Measurements from ENCODE around the gene THRSP. TPM values are rescaled to one million over a fixed set of nuclear protein-coding genes. Genes with fewer than 3 reads are reported as not detected.
A peak's percentile ranks its signal among the peaks of the same experiment; 100 is the strongest.
"Not testable (repeated sequence)": the region's sequence is repeated elsewhere in the genome, so short reads cannot be mapped to it uniquely, and the experiment has no call there.

THRSP gene
- total RNA-seq, 1 donor from 2014 or later = not detected

DNA sequence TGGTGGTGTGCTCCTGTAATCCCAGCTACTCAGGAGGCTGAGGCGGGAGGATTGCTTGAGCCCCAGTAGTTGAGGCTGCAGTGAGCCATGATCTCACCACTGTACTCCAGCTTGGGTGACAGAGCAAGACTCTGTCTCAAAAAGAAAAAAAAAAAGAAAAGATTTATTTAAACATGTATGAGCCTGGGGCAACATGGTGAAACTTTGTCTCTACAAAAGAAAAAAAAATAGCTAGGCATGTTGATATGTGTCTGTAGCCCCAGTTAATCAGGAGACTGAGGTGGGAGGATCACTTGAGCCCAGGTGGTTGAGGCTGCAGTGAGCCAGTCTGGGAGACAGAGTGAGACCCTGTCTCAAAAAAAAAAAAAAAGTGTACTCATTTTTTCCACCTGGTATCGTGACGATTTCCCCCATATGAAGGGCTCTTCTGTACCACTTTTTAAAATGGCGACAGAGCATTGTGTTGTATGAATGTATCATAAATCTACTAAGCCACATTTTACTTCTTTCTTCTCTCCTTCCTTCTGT is 24.2 kb upstream of the THRSP start:
- DNase-seq (ENCODE audit: low spot score) = no peak

DNA sequence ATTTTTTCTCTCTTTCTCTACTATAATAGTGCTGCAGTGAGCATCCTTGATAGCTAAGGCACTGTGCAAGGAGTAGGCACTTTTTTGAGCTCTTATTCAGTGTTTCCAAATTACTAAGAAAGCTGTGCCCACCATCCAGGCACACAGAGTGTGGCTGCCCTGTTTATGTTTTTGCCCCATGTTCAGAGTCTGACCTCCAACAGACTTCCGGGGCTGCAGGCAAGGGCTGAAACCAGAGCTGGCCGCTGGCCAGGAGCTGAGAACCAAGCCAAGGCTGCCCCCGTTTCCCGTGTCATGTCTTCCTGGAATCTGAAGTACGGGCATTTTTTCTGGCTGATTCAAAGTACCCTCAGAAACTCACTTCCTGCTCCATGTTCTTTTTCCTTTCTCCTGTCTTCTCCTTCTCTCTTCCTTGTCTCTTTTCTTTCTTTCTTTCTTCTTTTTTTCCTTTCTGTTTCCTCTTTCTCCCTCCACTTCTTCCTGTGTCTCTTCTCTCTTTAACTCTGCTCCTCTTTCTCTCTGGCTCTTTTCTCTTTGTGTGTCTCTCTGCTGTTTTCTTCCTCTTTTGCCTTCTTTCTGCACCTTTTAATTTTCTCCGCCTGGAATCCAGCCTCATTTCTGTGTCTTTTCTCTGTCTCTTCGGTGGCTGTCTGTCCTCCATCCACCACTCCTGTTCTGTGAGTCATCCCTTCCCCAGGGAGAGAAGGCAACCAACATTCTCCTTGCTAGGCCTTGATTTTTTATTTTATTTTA is 23.6 kb upstream of the THRSP start:
- peak; percentile 72 for DNase-seq (ENCODE audit: low spot score)

DNA sequence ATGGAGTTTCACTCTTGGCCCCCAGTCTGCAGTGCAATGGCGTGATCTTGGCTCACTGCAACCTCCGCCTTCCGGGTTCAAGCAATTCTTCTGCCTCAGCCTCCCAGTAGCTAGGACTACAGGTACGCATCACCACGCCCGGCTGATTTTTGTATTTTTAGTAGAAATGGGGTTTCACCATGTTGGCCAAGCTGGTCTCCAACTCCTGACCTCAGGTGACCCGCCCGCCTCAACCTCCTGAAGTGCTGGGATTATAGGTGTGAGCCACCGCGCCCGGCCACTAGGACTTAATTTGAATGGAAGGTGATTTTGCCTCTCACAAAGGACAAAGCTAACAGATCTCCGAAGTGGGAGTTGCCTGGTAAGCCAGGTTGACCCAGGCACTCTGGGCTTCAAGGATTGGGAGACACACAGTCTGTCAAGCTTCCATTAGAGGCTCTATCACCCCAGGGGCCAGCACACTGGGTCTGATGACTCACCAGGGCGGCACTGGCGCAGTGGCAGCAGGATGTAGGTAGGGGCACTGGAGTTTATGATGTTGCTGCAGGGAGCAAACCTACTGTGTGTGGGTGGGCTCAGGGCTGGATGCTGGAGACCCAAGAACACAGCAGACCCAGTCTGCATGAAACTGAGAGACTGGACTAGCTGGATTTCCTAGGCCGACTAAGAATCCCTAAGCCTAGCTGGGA is 22.8 kb upstream of the THRSP start:
- DNase-seq (ENCODE audit: low spot score) = no peak

DNA sequence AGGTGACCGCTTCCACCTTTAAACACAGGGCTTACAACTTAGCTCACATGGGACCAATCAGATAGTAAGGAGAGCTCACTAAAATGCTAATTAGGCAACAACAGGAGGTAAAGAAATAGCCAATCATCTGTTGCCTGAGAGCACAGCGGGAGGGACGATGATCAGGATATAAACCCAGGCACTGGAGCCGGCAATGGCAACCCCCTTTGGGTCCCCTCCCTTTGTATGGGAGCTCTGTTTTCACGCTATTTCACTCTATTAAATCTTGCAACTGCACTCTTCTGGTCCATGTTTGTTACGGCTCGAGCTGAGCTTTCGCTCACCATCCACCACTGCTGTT is 22.3 kb upstream of the THRSP start:
- not testable (repeated sequence) for DNase-seq (ENCODE audit: low spot score)

DNA sequence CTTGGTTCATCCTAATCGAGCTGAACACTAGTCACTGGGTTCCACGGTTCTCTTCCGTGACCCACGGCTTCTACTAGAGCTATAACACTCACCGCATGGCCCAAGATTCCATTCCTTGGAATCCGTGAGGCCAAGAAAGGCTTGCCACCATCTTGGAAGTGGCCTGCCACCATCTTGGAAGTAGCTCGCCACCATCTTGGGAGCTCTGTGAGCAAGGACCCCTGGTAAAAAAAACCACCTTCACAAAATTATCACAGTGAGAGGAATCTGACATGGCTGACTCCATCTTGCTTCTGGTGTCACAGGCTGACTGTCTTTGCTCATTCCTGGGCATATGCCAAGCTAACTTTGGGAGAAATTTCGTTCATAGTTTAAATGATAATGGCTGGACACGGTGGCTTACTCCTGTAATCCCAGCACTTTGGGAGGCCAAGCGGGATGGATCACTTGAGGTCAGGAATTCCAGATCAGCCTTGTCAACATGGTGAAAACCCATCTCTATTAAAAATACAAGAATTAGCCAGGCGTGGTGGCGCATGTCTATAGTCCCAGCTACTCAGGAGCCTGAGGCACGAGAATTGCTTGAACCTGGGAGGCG is 21.7 kb upstream of the THRSP start:
- no peak for DNase-seq (ENCODE audit: low spot score)

DNA sequence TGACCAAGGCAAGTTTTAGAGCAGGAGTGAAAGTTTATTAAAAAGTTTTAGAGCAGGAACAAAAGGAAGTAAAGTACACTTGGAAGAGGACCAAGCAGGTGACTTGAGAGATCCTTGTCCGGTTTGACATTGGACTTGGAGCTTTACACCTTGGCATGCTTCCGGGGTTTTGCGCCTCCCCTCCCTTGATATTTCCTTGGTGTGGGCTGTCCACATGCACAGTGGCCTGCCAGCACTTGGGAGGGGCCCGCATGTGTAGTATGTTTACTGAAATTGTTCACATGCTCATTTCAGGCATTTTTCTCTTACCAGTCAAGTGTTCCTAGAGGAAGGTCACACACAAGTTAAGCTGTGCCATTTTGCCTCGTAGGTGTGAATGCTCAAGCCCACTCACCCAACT is 19.0 kb upstream of the THRSP start:
- peak; percentile 90 for DNase-seq (ENCODE audit: low spot score)

DNA sequence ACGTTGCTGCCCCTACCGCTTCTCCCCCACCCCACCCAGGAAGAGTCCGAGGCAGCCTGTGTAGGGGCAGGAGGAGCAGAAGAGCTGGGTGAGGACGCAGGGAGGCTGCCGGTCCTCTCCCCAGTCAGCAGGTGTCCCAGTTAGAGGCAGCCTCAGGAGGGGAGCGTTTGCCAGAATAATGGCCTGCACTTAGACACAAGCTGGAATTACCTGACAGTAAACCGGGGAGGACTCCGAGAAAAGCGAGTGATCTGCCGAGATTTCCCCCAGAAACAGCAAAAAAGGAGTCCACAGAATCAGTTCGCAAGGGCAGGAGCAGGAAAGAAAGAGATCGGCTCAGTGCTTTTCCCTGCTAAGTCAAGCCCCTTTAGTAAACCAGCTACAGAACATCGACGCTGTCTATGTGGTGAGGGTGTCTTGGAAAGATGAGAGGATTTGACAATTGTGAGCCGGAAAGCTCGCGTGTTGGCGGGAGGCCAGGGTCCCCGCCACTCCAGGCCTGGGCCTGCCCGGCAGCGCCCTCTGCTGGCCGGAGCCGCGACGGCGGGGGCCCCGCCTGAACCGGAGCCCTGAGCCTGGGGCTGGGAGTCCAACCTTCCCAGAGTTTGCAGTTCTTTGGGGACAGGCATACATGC is 17.7 kb upstream of the THRSP start:
- DNase-seq (ENCODE audit: low spot score) = peak; percentile 83

DNA sequence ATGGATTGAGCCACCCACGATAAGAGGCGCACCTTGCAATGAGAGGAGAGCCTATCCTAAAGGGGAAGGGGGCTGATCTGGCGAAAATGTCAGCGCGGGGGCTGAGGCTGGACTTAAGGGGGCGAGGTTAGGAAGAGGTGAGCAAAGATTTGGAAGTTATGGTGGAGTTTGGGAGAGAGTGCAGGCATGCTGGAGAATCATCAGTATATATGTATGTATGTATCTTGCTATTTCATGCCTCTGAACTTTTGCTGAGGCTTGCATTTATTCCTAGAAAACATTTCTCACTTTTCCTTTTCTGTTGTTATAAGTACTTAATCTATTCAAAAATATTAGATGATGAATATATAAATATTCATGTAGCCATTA is 17.2 kb upstream of the THRSP start:
- DNase-seq (ENCODE audit: low spot score) = no peak

DNA sequence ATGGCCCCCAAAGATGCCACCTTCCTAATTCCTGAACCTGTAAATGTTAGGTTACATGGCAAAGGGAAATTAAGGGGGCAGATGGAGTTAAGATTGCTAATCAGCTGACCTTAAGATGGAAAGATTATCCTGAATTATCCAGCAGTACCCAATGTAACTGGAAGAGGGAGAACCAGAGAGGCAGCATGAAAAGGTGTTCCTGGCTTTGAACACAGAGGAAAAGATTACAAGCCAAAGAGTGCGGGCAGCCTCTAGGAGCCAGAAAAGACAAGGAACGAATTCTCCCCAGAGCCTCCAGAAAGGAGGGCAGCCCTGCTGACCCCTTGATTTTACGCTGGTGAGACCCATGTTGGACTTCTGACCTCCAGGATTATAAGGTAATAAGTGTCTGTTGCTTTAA is 15.1 kb upstream of the THRSP start:
- no peak for DNase-seq (ENCODE audit: low spot score)

DNA sequence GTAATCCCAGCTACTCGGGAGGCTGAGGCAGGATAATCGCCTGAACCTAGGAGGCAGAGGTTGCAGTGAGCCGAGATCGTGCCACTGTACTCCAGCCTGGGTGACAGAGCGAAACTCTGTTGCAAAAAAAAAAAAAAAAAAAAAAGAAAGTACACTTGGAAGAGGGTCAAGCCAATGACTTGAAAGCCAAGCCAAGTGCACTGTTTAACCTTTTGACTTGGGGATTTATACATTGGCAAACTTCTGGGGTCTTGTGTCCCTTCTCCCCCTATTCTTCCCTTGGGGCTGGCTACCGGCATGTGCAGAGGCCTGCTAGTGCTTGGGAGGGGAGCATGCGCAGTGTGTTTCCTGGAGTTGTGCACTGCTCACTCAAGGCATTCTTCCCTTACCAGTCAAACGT is 14.3 kb upstream of the THRSP start:
- no peak for DNase-seq (ENCODE audit: low spot score)

DNA sequence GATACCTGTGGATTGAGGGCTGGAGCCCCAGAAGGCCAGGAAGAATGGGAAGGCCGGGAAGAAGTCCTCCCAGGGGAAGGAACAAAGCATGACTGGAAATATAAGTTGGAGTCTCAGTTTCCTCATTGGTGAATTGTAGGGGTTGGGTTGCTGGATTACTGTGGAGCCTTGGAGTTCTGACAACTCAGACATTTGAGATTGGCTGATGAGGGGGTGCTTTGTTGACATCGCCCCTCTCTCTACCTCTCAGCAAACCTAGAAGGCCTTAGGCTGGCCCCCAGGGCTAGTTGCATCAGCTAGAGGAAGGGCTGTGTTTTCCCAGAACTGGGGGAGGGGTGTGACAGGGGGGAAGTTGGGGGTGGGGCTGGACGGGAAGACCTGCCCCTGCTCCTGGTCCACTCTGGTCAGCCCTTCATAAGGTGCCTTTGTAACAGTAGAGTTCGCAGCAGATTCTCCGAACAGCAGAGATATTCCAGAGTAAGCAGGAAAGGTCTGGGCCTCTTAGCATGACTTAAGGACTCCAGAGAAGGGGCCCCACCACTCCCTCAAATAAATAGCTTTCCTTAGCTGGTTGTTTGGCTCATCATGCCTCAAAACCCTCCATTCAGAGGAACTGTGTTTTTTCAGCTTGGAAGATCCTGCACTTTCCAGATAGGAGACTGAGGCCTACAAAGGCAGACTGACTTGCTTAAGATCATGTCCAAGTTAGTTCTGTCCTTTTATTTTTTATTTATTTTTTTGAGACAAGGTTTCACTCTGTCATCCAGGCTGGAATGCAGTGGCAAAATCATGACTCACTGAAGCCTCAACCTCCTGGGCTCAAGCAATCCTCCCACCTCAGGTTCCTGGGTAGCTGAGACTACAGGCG is 12.5 kb upstream of the THRSP start:
- no peak for DNase-seq (ENCODE audit: low spot score)

DNA sequence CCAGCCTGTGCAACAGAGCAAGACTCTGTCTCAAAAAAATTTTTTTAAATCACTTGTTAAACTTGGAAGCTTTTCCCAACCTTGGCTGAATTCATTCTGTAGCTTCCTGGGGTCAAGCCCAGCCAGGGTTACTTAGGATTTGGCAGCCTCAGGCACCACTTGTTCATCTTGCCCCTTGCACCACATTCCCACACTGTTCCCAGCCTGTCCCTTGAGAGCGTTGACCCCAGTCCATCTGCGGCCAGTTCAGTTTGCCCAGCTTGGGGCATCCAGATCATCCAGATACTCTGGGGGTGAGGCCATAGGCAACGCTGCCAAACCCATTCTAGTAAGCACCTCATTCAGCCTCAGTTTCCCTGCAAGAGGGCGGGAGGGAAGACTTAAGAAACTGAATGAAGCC is 8.7 kb upstream of the THRSP start:
- no peak for DNase-seq (ENCODE audit: low spot score)

DNA sequence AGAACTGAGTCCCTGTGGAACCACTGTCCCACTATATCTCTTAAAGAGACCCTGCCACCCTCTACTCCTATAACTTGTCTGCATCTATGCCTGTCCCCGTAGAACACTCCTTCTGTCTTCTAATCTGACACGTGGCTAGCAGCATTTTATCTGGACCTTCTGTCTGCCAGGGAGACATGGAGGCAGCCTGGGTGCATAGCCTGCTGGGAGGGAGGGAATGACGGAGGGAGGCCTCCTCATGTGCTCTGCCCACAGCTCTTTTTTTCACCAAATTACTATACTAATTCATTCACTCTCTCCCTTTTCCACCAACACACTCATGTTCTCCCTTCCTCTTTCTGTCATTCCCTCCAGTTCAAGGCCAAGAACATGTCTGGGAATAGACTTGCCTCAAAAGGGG is 7.6 kb upstream of the THRSP start:
- no peak for DNase-seq (ENCODE audit: low spot score)

DNA sequence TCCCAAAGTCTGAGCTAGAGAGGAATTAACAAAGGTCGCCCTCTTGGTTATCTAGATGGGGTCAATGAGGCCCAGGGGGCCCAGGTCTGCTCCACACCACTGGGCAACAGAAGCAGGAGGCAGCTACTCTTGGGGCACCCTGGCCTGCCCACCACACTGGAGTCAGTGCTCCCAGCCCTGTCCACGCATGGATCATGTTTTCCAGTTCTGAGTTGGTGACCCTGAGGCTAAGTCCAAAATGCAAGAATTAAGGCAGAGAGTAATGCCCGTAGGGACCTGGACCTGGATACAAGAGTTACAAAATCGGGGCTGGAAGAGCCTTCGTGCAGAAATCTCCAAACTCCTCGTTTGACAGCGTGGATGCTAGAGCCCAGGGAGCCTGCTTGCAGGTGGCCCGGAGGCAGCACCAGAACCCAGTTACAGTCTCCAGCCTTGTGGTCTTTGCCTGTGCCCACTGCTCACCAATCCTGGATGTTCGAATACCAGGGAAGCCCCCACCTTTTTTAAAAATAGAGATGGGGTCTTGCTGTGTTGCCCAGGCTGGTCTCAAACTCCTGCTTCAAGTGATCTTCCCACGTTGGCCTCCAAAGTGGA is 6.1 kb upstream of the THRSP start:
- DNase-seq (ENCODE audit: low spot score) = no peak

DNA sequence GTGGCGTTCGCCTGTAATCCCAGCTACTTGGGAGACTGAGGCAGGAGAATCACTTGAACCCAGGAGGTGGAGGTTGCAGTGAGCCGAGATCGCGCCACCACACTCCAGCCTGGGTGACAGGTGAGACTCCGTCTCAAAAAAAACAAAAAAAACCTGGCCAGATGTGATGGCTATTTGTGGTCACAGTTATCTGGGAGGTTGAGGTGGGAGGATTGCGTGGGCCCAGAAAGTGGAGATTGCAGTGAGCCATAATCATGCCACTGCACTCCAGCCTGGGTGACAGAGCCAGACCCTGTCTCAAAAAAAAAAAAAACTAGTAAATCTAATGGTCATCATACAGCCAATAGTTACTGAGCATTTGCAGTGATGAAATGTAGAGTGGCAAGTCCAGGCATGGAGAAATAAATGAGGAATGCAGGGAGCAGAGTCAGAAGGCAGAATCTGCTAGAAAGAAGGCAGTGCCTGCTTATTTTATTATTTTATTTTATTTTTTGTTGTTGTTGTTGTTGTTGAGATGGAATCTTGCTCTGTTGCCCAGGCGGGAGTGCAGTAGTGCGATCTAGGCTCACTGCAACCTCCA is 3.8 kb upstream of the THRSP start:
- DNase-seq (ENCODE audit: low spot score) = not testable (repeated sequence)

DNA sequence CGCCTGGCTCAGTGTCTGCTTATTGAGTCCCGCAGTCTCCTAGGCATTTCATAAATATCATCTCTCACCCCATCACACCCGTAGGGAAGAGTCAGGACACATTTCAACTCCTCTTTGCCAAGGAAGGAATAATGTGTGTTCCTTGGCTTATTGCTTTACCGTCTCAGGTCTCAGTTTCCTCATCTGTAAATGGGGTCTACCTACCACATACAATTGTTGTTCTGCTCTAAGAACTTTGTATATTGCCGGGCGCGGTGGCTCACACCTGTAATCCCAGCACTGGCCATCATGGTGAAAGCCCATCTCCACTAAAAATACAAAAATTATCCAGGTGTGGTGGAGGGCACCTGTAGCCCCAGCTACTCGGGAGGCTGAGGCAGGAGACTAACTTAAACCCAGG is 3.1 kb upstream of the THRSP start:
- no peak for DNase-seq (ENCODE audit: low spot score)

DNA sequence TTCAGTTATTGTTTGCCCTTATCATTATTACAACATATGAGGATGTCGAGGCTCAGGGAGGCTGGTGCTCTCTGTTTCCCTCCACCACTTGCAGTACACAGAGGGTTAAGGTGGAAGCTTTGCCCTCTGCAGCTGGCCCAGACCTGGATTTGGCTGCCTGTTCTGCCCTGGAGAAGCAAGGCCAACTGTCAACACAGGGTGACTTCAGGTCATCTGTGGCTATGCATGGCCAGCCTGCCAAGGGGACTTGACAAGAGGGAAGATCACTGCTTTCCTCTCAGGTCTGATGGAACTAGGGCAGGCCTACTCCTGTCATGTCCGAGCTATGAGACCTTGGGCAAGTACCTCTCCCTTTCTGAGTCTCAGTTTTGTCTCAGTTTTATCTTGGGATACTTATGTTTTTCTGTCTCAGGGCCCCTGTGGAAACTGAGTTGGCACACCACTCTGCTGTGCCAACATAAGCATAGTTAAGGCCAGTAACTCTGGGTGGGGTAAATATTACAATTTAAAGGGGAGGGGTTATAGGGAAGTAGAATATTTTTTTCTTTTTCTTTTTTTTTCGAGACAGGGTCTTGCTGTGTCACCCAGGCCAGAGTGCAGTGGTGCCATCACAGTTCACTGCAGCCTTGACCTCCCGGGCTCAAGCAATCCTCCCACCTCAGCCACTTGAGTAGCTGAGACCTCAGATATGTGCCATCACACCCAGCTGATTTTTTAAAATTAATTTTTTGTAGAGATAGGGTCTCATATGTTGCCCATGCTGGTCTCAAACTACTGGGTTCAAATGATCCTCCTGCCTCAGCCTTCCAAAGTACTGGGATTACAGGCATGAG is 2.4 kb upstream of the THRSP start:
- no peak for DNase-seq (ENCODE audit: low spot score)

DNA sequence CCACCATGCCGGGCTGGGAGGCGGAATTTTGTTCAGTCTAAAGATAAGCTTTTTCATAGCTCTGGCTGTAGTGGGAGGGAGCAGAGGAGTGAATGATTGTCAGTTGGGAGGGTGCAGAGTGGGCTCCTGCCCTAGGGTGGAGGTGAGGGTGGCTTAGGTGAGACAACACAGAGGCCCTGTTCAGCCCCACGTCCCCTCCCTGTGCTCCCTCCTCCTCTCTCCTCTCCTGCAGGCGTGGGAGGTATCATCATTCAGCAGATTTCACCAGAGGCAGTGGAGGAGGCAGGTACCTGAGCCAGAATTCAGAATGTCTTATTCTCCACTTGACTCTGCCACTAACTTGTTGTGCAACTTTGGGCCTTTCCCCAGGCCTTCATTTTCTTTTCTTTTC is 1.7 kb upstream of the THRSP start:
- DNase-seq (ENCODE audit: low spot score) = no peak

DNA sequence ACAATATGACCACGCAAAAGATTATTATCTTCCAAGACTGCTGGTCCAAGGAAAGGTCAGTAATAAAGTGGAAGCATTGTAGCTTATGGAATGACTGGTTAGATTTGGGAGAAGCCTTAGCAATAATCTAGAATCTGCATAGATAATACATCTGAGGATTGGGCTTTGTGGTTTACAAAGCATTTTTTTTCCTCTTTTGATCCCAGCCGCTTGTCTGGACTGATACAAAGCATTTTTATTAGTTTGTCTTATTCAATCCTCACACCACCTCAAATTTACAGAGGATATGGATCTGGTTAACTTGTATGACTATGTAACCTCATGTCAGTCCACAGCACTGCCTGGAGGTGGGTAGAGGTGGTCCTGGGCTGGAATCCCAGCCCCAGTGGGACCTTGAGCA is 990 bp upstream of the THRSP start:
- DNase-seq (ENCODE audit: low spot score) = no peak

DNA sequence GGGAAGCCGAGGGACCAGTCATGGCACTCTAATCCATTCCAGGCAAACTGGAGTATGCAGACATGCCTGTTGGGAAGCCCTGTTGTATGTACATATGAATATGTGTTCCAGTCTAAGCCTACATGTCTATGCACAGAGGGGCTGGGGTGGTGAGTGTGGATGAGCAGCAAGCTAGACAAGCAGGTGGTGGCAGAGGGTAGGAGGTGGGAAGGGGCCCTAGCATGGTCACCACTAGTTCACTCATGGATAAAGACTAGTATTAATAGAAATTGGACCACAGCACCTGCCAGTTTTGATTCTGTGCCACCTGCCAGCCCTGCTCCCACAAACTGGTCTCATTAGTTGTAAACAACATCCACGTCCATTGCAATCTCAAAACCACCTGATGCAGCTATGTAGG is 1.5 kb downstream of the THRSP start:
- DNase-seq (ENCODE audit: low spot score) = no peak

Data from mucosa of gallbladder (tissue), 1 donor.